HEK293 (cell line): Measurements from ENCODE around the gene POMT2.

Experiments used
- CTCF ChIA-PET: fragments of 350-600 bp; formaldehyde crosslinking; extraction: SDS; loops from one replicate; lab custom pipeline; 2021; ENCODE audit warnings: antibody characterized with exemption; lab: Yijun Ruan, JAX
- POLR2A ChIA-PET: fragments of 300-600 bp; formaldehyde crosslinking; extraction: SDS; loops from one replicate; lab custom pipeline; 2020; ENCODE audit warnings: antibody characterized with exemption, inconsistent platforms; lab: Yijun Ruan, JAX
- H3K27ac ChIP-seq: fragments of 200-500 bp; sonication (Bioruptor generic); 2 replicates; pipeline ENCODE4 v1.5.1; 2014; ENCODE audit warnings: low read depth, low read length, control low read depth, inconsistent platforms; ENCODE audit errors: extremely low read depth
- H3K36me3 ChIP-seq, 2 experiments: fragments of 200-500 bp in 1 of 2; sonication (Bioruptor generic) in 1 of 2; 1 replicate in 1 of 2; 2 replicates in 1 of 2; pipeline ENCODE4 v1.5.1; 2014 to 2017; ENCODE audit warnings: inconsistent platforms in 2 of 2, low read length in 2 of 2; ENCODE audit not compliant: control insufficient read depth in 2 of 2, insufficient read depth in 1 of 2
- H3K4me1 ChIP-seq: fragments of 200-500 bp; sonication (Bioruptor generic); 2 replicates; pipeline ENCODE4 v1.5.1; 2014; ENCODE audit warnings: mild to moderate bottlenecking, low read length, inconsistent platforms; ENCODE audit not compliant: control insufficient read depth, insufficient read depth
- H3K4me3 ChIP-seq: 2 replicates; pipeline ENCODE4 v1.5.1; 2011; ENCODE audit warnings: low read depth, mild to moderate bottlenecking, control low read depth, low read length, moderate library complexity
- H3K9me3 ChIP-seq: fragments of 200-500 bp; sonication (Bioruptor generic); 2 replicates; pipeline ENCODE4 v1.5.1; 2014; ENCODE audit warnings: low read depth, low read length, inconsistent platforms; ENCODE audit not compliant: control insufficient read depth, insufficient read depth
- GLI4 ChIP-seq: fragments of 450-650 bp; formaldehyde crosslinking; IDR thresholded peaks from 2 replicates; pipeline ENCODE4 v1.5.1; 2016; ENCODE audit warnings: missing biosample characterization, missing genetic modification characterization
- KLF8 ChIP-seq: fragments of 450-650 bp; formaldehyde crosslinking; IDR thresholded peaks from 2 replicates; pipeline ENCODE4 v1.5.1; 2016; ENCODE audit warnings: missing biosample characterization, missing genetic modification characterization
- MEIS1 ChIP-seq: sonication (generic); formaldehyde crosslinking; IDR thresholded peaks from 2 replicates; pipeline ENCODE4 v1.8.1; 2022; ENCODE audit warnings: missing genetic modification reagents, mild to moderate bottlenecking, borderline replicate concordance
- SCRT2 ChIP-seq: fragments of 450-650 bp; formaldehyde crosslinking; IDR thresholded peaks from 2 replicates; pipeline ENCODE4 v1.5.1; 2016; ENCODE audit warnings: missing biosample characterization, missing genetic modification characterization
- ZNF266 ChIP-seq: fragments of 450-650 bp; formaldehyde crosslinking; IDR thresholded peaks from 2 replicates; pipeline ENCODE4 v1.5.1; 2016; ENCODE audit warnings: missing biosample characterization, missing genetic modification characterization, low read depth
- ZNF341 ChIP-seq: fragments of 450-650 bp; formaldehyde crosslinking; IDR thresholded peaks from 2 replicates; pipeline ENCODE4; 2016; ENCODE audit warnings: low read depth, missing biosample characterization, missing genetic modification characterization
- ZNF433 ChIP-seq: fragments of 450-650 bp; formaldehyde crosslinking; IDR thresholded peaks from 2 replicates; pipeline ENCODE4 v1.5.1; 2016; ENCODE audit warnings: missing biosample characterization, missing genetic modification characterization, low read depth
- ZNF510 ChIP-seq: fragments of 450-650 bp; formaldehyde crosslinking; IDR thresholded peaks from 2 replicates; pipeline ENCODE4 v1.5.1; 2018; ENCODE audit warnings: mild to moderate bottlenecking, missing genetic modification characterization, missing biosample characterization; ENCODE audit not compliant: insufficient replicate concordance
- ZNF571 ChIP-seq: fragments of 450-650 bp; formaldehyde crosslinking; IDR thresholded peaks from 2 replicates; pipeline ENCODE4 v1.5.0; 2017; ENCODE audit warnings: missing biosample characterization, missing genetic modification characterization
- ZNF585B ChIP-seq: fragments of 450-650 bp; formaldehyde crosslinking; IDR thresholded peaks from 2 replicates; pipeline ENCODE4 v1.5.1; 2016; ENCODE audit warnings: missing biosample characterization, missing genetic modification characterization
- ZNF626 ChIP-seq: fragments of 450-650 bp; sonication (Bioruptor Pico); formaldehyde crosslinking; IDR thresholded peaks from 2 replicates; pipeline ENCODE4 v1.5.1; 2018; ENCODE audit warnings: missing biosample characterization, missing genetic modification characterization, inconsistent platforms
- ZNF677 ChIP-seq: fragments of 450-650 bp; IDR thresholded peaks from 2 replicates; pipeline ENCODE4 v1.5.0; 2018; ENCODE audit warnings: missing biosample characterization, mild to moderate bottlenecking, missing genetic modification characterization, moderate library complexity
- ZNF777 ChIP-seq: fragments of 450-650 bp; formaldehyde crosslinking; IDR thresholded peaks from 2 replicates; pipeline ENCODE4 v1.5.1; 2017; ENCODE audit warnings: missing biosample characterization, missing genetic modification characterization, borderline replicate concordance
- ZSCAN16 ChIP-seq: fragments of 450-650 bp; formaldehyde crosslinking; IDR thresholded peaks from 2 replicates; pipeline ENCODE4 v1.5.1; 2016; ENCODE audit warnings: missing biosample characterization, missing genetic modification characterization
- TF ChIP-seq, protein P1 (sequence below): fragments of 450-650 bp; formaldehyde crosslinking; IDR thresholded peaks from 2 replicates; pipeline ENCODE4 v1.5.1; 2016; ENCODE audit warnings: missing biosample characterization, missing genetic modification characterization
- TF ChIP-seq, protein P2 (sequence below): fragments of 450-650 bp; formaldehyde crosslinking; IDR thresholded peaks from 2 replicates; pipeline ENCODE4 v1.5.1; 2017; ENCODE audit warnings: missing biosample characterization, missing genetic modification characterization
- TF ChIP-seq, protein P3 (sequence below): fragments of 450-650 bp; formaldehyde crosslinking; IDR thresholded peaks from 2 replicates; pipeline ENCODE4 v1.5.1; 2016; ENCODE audit warnings: missing biosample characterization, missing genetic modification characterization
- TF ChIP-seq, protein P4 (sequence below): fragments of 450-650 bp; formaldehyde crosslinking; IDR thresholded peaks from 2 replicates; pipeline ENCODE4 v1.5.1; 2016; ENCODE audit warnings: missing biosample characterization, missing genetic modification characterization
- TF ChIP-seq, protein P5 (sequence below): fragments of 450-650 bp; formaldehyde crosslinking; IDR thresholded peaks from 2 replicates; pipeline ENCODE4 v1.5.1; 2016; ENCODE audit warnings: missing biosample characterization, missing genetic modification characterization

The POMT2 gene

DNA sequence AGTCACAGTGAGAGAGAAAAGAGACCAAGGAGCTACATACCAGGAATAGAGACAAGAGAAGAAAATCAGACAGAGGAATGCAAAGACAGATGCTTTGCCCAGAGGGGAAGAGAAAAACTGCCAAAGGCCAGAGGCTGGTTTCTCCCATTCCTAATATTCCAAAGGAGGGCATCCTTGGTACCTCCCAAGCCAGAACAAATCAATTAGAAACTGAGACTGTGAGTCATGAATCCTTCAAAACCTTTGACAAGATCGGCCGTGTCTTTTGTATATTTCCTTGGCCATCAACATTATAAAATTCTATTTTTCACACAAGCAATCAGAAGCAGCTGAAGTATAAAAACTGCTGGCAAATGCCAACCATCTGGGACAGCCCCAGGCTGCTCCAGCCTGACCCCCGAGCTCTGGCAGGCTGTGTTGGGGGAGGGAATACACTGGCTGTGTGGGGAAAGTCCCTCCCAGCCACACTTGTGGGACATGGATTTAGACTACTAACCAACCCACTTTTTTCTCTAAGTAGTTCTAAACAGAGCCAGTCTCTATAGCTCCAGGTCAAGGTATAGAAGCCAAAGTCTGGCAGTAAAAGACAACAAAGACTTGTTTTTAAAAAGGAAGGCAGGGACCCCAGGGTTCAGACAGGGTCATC, 13.7 kb downstream of the POMT2 start:
- ChIA-PET CTCF (interaction anchor here (1.2 to 11.9 kb wide), 2 partner anchors 8 to 13 kb away, joined by 5 to 293 read pairs; no protein-coding TSS in a partner anchor), POLR2A (interaction anchor here (1.0 to 1.2 kb wide), 2 partner anchors 9 to 14 kb away, joined by 6 to 7 read pairs; partner anchors contain the start of genes GSTZ1 and POMT2)

DNA sequence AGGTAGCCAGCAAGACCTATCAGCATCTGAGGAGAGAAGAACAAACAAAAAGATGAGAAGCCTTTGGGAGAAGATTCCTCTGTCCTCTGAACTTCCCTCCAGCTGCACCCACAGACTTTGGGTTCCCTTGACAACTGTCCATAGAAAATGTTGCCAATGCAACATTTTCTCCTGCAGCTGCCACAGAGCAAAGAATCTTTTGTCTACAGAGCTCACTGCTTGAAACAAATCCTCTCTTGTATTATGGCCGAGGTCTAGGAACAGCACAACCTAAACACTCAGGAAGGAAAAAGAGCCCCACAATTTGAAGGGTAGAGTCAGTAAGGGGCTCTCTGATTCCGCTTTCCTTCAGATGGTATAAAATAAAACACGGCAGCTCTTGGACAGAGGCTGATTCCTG, 14.3 kb downstream of the POMT2 start:
- Histone ChIP-seq H3K9me3 (no peaks in the 10 kb centered on the region), H3K4me3 (no peak overlapping the region), H3K36me3 (peaks cover 0 to 23% of the 10 kb centered on the region in 2 experiments; a peak in 1 of 3 replicates), H3K4me1 (peaks cover 25% of the 10 kb centered on the region), H3K27ac (no peak overlapping the region)
- CTCF ChIA-PET, result interaction anchor here (11.9 kb wide), 1 partner anchor 8 kb away, joined by 293 read pairs; no protein-coding TSS in a partner anchor
- POLR2A ChIA-PET, result no interaction called here
- TF ChIP-seq SCRT2 (tag by site-specific recombination) (no peak), ZNF677 (tag by site-specific recombination) (no peak), MEIS1 (CRISPR knock-in tag) (no peak), ZNF777 (tag by site-specific recombination) (no peak), ZNF510 (no peak), ZNF433 (tag by site-specific recombination) (no peak), ZNF626 (tag by site-specific recombination) (no peak), GLI4 (tag by site-specific recombination) (no peak), ZSCAN16 (no peak), KLF8 (tag by site-specific recombination) (no peak)
- TF ChIP-seq, protein P1, sequence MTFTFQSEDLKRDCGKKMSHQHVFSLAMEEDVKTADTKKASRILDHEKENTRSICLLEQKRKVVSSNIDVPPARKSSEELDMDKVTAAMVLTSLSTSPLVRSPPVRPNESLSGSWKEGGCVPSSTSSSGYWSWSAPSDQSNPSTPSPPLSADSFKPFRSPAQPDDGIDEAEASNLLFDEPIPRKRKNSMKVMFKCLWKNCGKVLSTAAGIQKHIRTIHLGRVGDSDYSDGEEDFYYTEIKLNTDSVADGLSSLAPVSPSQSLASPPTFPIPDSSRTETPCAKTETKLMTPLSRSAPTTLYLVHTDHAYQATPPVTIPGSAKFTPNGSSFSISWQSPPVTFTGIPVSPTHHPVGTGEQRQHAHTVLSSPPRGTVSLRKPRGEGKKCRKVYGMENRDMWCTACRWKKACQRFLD, result no peak
- TF ChIP-seq, protein P2, sequence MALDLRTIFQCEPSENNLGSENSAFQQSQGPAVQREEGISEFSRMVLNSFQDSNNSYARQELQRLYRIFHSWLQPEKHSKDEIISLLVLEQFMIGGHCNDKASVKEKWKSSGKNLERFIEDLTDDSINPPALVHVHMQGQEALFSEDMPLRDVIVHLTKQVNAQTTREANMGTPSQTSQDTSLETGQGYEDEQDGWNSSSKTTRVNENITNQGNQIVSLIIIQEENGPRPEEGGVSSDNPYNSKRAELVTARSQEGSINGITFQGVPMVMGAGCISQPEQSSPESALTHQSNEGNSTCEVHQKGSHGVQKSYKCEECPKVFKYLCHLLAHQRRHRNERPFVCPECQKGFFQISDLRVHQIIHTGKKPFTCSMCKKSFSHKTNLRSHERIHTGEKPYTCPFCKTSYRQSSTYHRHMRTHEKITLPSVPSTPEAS (tag by site-specific recombination), result no peak
- TF ChIP-seq, protein P3, sequence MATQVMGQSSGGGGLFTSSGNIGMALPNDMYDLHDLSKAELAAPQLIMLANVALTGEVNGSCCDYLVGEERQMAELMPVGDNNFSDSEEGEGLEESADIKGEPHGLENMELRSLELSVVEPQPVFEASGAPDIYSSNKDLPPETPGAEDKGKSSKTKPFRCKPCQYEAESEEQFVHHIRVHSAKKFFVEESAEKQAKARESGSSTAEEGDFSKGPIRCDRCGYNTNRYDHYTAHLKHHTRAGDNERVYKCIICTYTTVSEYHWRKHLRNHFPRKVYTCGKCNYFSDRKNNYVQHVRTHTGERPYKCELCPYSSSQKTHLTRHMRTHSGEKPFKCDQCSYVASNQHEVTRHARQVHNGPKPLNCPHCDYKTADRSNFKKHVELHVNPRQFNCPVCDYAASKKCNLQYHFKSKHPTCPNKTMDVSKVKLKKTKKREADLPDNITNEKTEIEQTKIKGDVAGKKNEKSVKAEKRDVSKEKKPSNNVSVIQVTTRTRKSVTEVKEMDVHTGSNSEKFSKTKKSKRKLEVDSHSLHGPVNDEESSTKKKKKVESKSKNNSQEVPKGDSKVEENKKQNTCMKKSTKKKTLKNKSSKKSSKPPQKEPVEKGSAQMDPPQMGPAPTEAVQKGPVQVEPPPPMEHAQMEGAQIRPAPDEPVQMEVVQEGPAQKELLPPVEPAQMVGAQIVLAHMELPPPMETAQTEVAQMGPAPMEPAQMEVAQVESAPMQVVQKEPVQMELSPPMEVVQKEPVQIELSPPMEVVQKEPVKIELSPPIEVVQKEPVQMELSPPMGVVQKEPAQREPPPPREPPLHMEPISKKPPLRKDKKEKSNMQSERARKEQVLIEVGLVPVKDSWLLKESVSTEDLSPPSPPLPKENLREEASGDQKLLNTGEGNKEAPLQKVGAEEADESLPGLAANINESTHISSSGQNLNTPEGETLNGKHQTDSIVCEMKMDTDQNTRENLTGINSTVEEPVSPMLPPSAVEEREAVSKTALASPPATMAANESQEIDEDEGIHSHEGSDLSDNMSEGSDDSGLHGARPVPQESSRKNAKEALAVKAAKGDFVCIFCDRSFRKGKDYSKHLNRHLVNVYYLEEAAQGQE (tag by site-specific recombination), result no peak
- TF ChIP-seq, protein P4, sequence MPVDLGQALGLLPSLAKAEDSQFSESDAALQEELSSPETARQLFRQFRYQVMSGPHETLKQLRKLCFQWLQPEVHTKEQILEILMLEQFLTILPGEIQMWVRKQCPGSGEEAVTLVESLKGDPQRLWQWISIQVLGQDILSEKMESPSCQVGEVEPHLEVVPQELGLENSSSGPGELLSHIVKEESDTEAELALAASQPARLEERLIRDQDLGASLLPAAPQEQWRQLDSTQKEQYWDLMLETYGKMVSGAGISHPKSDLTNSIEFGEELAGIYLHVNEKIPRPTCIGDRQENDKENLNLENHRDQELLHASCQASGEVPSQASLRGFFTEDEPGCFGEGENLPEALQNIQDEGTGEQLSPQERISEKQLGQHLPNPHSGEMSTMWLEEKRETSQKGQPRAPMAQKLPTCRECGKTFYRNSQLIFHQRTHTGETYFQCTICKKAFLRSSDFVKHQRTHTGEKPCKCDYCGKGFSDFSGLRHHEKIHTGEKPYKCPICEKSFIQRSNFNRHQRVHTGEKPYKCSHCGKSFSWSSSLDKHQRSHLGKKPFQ (tag by site-specific recombination), result no peak

More for the DNA sequence above, 13.7 kb downstream of the POMT2 start:
- TF ChIP-seq, protein P5, sequence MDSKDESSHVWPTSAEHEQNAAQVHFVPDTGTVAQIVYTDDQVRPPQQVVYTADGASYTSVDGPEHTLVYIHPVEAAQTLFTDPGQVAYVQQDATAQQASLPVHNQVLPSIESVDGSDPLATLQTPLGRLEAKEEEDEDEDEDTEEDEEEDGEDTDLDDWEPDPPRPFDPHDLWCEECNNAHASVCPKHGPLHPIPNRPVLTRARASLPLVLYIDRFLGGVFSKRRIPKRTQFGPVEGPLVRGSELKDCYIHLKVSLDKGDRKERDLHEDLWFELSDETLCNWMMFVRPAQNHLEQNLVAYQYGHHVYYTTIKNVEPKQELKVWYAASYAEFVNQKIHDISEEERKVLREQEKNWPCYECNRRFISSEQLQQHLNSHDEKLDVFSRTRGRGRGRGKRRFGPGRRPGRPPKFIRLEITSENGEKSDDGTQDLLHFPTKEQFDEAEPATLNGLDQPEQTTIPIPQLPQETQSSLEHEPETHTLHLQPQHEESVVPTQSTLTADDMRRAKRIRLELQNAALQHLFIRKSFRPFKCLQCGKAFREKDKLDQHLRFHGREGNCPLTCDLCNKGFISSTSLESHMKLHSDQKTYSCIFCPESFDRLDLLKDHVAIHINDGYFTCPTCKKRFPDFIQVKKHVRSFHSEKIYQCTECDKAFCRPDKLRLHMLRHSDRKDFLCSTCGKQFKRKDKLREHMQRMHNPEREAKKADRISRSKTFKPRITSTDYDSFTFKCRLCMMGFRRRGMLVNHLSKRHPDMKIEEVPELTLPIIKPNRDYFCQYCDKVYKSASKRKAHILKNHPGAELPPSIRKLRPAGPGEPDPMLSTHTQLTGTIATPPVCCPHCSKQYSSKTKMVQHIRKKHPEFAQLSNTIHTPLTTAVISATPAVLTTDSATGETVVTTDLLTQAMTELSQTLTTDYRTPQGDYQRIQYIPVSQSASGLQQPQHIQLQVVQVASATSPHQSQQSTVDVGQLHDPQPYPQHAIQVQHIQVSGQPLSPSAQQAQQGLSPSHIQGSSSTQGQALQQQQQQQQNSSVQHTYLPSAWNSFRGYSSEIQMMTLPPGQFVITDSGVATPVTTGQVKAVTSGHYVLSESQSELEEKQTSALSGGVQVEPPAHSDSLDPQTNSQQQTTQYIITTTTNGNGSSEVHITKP (tag by site-specific recombination), result 0 out of 2 replicates have a peak, but pooled peaks have one; percentile 41
- TF ChIP-seq, protein P4 (tag by site-specific recombination), result no peak
- TF ChIP-seq ZNF341 (tag by site-specific recombination) (peak; percentile 75), ZNF585B (tag by site-specific recombination) (no peak), ZNF571 (tag by site-specific recombination) (no peak), ZNF266 (tag by site-specific recombination) (no peak)
- Histone ChIP-seq H3K36me3 (peaks cover 0 to 18% of the 10 kb centered on the region in 2 experiments; a peak in 1 of 3 replicates), H3K4me3 (no peak overlapping the region), H3K27ac (peak overlapping the region; percentile 1; the same call in 1 of the 2 replicates), H3K9me3 (no peaks in the 10 kb centered on the region), H3K4me1 (peaks cover 25% of the 10 kb centered on the region)
